GM19023 (cell line): ENCODE data around the gene CPA4.

ENCODE experiments used
- ATAC-seq: cut with Tn5 transposase; IDR thresholded peaks from one replicate; pipeline ENCODE4 v1.9.1; 2021; ENCODE audit warnings: mild to moderate bottlenecking, moderate library complexity; ENCODE audit not compliant: unreplicated experiment

CPA4 gene

GRCh38 chr7:130362251-130362816 lies 69.4 kb downstream of the CPA4 start:
- ATAC-seq, result no peak

DNA sequence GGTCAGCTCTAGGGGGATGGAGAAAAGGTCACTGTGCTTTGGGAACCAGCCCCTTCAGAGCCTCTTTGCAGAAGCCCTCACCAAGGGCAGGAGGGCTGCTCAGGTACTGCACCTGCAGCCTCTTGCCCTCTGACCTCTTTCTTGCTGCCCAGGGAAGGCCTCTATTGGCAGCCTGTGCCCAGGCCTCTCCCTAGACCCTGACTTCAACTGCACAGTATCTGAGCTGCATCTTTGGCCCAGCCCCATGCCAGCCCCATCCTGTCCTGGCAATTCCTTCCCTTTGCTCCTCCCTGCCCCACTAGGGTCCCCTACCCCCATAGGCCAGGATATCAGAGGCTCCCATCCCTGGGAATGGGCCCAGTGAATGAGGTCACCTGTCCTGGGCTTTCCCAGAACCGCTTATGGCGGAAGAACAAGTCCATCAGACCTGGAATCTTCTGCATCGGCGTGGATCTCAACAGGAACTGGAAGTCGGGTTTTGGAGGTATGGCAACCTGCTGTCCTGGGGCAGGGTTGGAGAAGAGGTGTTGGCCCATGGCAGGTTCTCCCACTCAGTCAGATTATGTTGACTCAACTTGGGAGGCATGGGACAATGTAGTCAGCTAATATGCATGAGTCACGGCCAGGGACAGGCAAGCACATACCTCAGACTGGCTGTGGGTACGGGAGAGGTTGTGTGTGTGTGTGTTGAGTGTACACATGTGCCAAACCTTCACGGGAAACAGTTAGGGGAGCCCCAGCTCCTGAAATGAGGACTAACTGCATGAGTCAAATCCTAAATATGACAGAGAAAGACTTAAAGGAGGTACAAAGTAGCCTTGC lies 70.3 kb downstream of the CPA4 start:
- ATAC-seq, result no peak

GRCh38 chr7:130364451-130364850 lies 71.5 kb downstream of the CPA4 start:
- no peak for ATAC-seq

DNA sequence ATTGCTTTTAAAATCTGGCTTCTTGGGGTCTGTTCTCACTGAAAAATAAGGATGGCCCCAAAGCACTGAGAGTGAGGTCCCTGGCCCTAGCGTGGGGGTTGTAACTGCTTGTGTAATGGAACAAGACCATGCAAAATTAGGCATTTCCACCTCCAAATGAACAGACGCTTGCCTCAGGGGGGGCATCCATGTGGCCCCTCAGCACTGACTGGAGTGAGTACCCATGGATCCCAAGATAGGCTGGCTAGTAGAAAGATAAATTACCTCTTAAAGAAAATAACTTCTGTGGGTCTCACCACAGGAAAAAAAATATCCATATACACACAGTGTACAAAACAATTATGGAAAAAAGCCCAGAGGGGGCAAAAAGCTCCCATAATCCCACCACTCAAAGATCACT lies 72.1 kb downstream of the CPA4 start:
- no peak for ATAC-seq

GRCh38 chr7:130365511-130366441 lies 72.8 kb downstream of the CPA4 start:
- ATAC-seq, result no peak

- ATAC-seq, result no peak
Observed at GRCh38 chr7:130366564-130366963, 73.6 kb downstream of the CPA4 start.

DNA sequence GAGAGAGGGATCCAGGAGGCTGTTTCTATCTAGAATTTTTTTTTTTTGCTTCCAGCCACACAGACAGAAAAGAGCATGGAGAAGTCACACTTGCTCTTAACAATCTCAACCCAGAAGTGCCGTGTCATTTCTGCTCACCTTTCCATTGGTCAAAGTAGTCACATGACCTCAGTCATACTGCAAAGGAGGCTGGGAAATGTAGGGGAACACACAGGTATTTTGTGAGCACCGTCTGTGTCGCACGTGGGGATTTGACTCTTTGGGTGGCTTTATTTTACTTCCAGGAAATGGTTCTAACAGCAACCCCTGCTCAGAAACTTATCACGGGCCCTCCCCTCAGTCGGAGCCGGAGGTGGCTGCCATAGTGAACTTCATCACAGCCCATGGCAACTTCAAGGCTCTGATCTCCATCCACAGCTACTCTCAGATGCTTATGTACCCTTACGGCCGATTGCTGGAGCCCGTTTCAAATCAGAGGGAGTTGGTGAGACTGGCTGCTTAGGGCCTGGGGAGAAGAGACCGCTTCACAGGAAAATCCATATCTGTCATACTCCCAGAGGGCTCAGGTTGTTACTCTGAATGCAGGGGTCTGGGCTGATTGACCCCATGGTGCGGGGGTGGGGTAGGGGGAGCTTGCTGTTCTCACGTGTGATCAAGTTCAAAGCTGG lies 74.3 kb downstream of the CPA4 start:
- ATAC-seq, result no peak

GRCh38 chr7:130367836-130368746 lies 75.1 kb downstream of the CPA4 start:
- no peak for ATAC-seq

GRCh38 chr7:130369110-130369711 lies 76.2 kb downstream of the CPA4 start:
- ATAC-seq, result no peak

- no peak for ATAC-seq
Observed at GRCh38 chr7:130369831-130370550, 77.0 kb downstream of the CPA4 start.

GRCh38 chr7:130371046-130371445 lies 78.1 kb downstream of the CPA4 start:
- ATAC-seq, result no peak

DNA sequence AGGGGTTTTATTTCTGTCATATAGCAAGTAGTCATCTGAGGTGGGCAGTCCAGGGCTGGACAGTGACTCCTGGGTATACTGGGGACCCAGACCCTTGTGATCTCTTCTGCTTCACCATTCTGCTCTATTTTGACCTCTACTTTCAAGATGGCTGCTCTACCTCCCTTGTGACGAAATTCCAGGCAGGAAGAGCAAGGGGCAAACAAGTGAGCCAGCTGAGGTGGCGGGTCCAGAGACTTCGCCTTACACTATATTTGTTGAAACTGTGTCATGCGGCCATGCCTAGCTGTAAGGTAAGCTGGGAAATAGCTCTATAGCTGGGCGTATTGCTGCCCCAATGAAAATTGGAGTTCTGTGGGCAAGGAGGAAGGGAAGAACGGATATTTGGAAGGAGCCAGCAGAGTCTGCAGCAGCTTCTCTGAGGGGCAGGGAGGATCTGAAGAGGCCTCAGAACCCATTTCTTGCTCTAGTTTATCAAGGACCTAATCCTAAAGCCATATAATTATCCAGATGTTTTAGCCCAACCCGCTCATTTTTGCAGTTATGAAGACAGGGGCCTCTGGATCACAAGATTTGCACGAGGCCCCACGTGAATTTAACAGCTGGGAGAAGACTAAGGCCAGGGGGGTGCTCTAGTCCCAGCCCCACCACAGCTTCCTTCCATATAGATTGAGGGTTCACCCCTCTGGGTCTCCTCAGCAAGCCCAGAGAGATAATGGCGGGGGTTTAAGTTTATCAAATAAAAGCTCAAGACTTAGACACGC lies 79.6 kb downstream of the CPA4 start:
- no peak for ATAC-seq
